Fibroblast of pulmonary artery (primary cell): ENCODE results near the gene ZNF407.
A peak's percentile ranks its signal among the peaks of the same experiment; 100 is the strongest.

Source experiments
- DNase-seq: peaks from one replicate; pipeline ENCODE4 v3.0.0-alpha.2; 2010; ENCODE audit warnings: low read depth
- H3K4me3 ChIP-seq: replicated peaks from 2 replicates; pipeline ENCODE4 v1.5.1; 2011; ENCODE audit warnings: low read depth, mild to moderate bottlenecking, control low read depth, low read length, moderate library complexity
- CTCF ChIP-seq: IDR thresholded peaks from 2 replicates; pipeline ENCODE4 v1.5.1; 2011; ENCODE audit warnings: mild to moderate bottlenecking, control low read depth, low read length, inconsistent platforms; ENCODE audit errors: missing control alignments

The ZNF407 gene

GRCh38 chr18:74773171-74773624, 175.5 kb downstream of the ZNF407 start:
- TF ChIP-seq CTCF = no peak
- no peak for DNase-seq
- H3K4me3 ChIP-seq = no peak overlapping the region

- DNase-seq = no peak
- no peak for TF ChIP-seq CTCF
- no peak overlapping the region for H3K4me3 ChIP-seq
Measured at GRCh38 chr18:74774486-74774885, 176.8 kb downstream of the ZNF407 start.

- no peak for TF ChIP-seq CTCF
- H3K4me3 ChIP-seq = no peak overlapping the region
- peak; percentile 46 for DNase-seq
Measured at GRCh38 chr18:74775239-74775638, 177.6 kb downstream of the ZNF407 start.

DNA sequence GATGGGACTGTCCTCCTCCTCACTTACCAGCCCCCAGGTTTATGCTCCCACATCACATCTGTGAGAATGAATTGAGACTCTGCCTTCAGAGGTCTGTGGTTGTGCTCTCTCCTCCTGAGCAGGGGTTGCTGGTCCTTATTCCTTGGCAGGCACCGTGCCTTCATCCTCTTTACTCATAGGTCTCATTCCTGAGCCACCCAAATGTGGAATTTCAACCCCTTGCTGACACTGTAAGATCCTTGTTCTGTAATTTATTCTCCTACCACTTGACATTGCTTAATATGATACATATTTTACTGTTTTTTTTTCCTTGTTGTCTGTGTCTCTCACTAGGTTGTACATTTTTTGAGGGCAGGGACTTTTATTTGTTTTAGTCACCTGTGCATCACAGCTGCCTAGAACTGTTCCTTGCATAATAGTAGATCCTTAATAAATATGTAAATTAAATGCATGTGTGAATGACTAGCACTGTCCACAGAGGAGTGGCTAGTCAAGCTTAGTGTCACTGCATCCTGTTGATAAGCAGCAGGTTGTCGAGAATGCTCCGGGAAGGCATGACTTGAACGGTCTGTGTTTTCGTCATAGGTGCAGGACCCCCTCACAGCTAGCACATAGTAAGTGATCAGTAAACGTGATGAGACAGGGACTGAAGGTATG, 180.6 kb downstream of the ZNF407 start:
- no peak for TF ChIP-seq CTCF
- no peak for DNase-seq
- H3K4me3 ChIP-seq = no peak overlapping the region

- H3K4me3 ChIP-seq = no peak overlapping the region
- no peak for DNase-seq
- no peak for TF ChIP-seq CTCF
Measured at GRCh38 chr18:74784752-74785151, 187.1 kb downstream of the ZNF407 start.

DNA sequence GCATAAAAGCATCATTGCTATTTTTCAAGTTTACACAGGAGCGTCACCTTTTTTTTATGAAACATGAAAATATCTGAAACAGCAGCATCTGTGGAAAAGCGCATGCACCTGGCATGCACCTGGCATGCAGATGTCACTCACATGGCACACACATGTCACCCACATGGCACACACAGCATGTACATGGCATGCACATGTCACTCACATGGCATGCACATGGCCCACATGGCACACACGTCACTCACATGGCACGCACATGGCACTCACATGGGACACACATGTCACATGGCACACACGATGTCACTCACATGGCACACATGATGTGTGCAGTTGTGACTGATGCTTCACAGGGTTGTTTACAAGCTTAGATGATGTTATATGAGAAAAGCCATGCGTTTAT, 188.0 kb downstream of the ZNF407 start:
- no peak for DNase-seq
- TF ChIP-seq CTCF = no peak
- H3K4me3 ChIP-seq = no peak overlapping the region

DNA sequence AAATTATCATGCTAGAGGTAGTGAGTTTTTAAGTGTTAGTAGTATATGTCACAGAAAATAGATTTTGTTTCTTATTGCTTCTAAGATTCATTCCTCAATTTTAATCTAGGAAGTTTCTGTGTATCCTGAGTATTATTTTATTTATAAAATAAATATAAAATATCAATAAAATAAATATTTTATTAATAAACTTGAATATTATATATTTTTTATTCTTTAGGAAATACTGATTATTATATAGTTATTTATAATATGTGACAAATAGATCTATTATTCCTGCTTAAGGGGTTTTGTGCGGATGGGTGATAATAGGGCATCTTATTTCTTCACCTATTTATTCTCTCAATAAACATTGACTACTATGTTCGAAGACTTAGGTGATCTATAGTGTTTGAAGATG, 191.0 kb downstream of the ZNF407 start:
- DNase-seq = no peak
- no peak for TF ChIP-seq CTCF
- H3K4me3 ChIP-seq = no peak overlapping the region
